ENCODE results near the gene SERPINB6.
"Not testable (repeated sequence)": the region's sequence is repeated elsewhere in the genome, so short reads cannot be mapped to it uniquely, and the experiment has no call there.

Gene SERPINB6

GRCh38 chr6:2971420-2972218 lies at the start of gene SERPINB6:
SERPINB6 (minus strand) TSS chr6:2971567; CDS start chr6:2959332, 12,235 bp downstream.
- no peak for DNase-seq

GRCh38 chr6:3019749-3020320 lies 48.5 kb upstream of the SERPINB6 start:
- DNase-seq = no peak

GRCh38 chr6:3019065-3019464 lies 47.7 kb upstream of the SERPINB6 start:
- no peak for DNase-seq

- DNase-seq = no peak
Measured at GRCh38 chr6:3017304-3017703, 45.9 kb upstream of the SERPINB6 start.

GRCh38 chr6:3016473-3017280 lies 45.3 kb upstream of the SERPINB6 start:
- no peak for DNase-seq

GRCh38 chr6:3015144-3015543 lies 43.8 kb upstream of the SERPINB6 start:
- no peak for DNase-seq

GRCh38 chr6:3014675-3015066 lies 43.3 kb upstream of the SERPINB6 start:
- DNase-seq = no peak

GRCh38 chr6:3013901-3014674 lies 42.7 kb upstream of the SERPINB6 start:
- no peak for DNase-seq

- DNase-seq = no peak
Measured at GRCh38 chr6:3013486-3013885, 42.1 kb upstream of the SERPINB6 start.

GRCh38 chr6:3011592-3011991 lies 40.2 kb upstream of the SERPINB6 start:
- no peak for DNase-seq

- DNase-seq = no peak
Measured at GRCh38 chr6:3011158-3011557, 39.8 kb upstream of the SERPINB6 start.

- no peak for DNase-seq
Measured at GRCh38 chr6:3009930-3010329, 38.6 kb upstream of the SERPINB6 start.

- DNase-seq = not testable (repeated sequence)
Measured at GRCh38 chr6:3008712-3009265, 37.4 kb upstream of the SERPINB6 start.

- DNase-seq = no peak
Measured at GRCh38 chr6:3007571-3007970, 36.2 kb upstream of the SERPINB6 start.

GRCh38 chr6:3006476-3006875 lies 35.1 kb upstream of the SERPINB6 start:
- DNase-seq = no peak

GRCh38 chr6:3005874-3006273 lies 34.5 kb upstream of the SERPINB6 start:
- no peak for DNase-seq

- no peak for DNase-seq
Measured at GRCh38 chr6:3005077-3005476, 33.7 kb upstream of the SERPINB6 start.

GRCh38 chr6:3003226-3003625 lies 31.9 kb upstream of the SERPINB6 start:
- not testable (repeated sequence) for DNase-seq

GRCh38 chr6:3001773-3002293 lies 30.5 kb upstream of the SERPINB6 start:
- DNase-seq = no peak

GRCh38 chr6:3001146-3001772 lies 29.9 kb upstream of the SERPINB6 start:
- no peak for DNase-seq

- peak; percentile 42 for DNase-seq
Measured at GRCh38 chr6:2999618-3000557, 28.5 kb upstream of the SERPINB6 start, which contains the start of gene NQO2. NQO2 (plus strand) TSS chr6:2999894; CDS start chr6:3006553, 6,659 bp downstream.

Measured in NCI-H1092 treated with DMSO at 0.1 percent for 48 hours (cell line).